Measurements from ENCODE around the gene STPG1.
A peak's percentile ranks its signal among the peaks of the same experiment; 100 is the strongest.

Gene STPG1

DNA sequence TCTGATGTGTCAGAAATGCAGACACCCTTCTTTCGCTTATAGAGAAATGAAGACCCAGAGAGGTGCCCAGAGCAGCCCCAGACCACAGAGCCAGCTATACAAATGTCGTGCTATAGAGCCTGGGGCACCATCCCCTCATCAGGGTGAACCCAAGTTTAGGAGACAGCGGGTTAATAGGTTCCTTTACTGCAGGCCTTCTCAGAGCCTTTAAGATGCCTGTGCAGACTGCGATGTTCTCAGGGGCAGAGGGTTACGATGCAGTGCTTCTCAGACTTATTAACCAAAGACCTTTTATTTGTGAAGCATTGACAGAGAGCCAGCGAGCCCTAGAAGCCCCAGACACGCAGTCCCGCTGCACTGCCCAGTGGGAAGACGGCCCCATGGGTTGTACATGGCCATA, 46.9 kb downstream of the STPG1 start:
- DNase-seq: no peak

DNA sequence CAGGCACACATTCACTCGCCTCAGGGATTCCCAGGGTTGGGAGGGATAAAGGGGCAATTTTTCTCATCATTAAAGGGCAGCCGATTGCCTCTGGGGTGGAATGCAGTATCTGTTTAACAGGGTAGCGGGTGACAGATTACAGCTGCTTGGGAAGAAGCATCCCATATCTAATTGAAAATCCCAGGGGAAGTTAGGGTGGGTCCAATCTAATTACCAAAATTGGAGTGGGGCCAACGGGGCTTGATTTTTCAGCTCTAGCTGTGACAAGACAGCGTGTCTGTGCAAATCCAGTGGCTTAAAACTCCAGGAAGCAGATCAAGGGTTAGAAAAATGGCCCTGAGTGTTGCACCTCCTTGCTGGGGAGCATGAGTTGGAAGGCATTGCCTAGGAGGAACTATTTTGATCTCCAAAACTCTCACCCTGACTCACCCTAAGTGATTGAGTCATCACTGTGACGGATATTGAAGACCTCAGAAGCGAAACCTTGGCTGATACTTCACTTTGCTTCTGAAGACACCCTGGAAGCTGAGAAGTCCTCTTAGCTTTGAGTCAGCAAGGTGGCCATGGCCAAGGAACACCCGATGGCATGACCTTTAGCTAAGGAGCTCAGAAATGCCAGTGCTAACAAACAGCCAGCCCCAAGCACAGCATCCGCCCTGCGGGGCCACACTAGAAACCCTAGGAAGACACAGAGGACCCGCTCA, 48.5 kb downstream of the STPG1 start:
- peak; percentile 86 for DNase-seq

DNA sequence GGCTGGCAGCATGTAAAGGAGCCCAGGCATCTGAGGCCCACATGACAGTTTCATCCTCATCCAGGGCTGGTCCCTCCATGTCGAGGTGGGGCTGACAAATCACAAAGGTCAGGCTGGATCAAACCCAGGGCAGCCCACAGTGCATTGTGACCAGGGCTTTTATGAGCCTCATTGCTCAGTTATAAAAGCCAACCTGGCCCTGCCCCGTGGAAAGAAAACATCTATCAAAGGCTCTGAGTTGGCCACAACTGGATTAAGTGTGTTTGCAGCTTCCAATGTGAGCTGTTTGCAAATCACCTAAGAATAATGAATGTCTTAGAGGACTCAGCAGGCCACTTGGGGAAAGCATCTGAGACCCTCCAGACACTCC, 49.0 kb downstream of the STPG1 start:
- no peak for DNase-seq

DNA sequence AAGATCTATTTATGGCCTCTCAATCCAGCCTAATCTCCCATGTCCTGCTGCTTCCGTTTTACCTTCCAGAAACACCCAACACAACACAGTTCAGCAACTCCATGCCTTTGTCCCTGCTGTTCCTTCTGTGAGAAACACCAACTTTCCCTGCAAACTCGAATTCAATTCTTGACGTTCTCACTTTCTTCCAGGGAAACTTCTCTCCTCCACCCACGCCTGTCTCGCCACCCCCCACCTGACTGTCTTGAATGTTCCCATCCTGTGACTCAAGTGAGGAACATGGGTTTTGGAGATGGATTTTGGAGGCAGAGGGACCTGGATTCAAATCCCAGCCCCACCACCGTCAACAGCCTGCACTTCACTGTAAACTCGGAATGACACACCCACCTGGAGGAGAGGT, 49.6 kb downstream of the STPG1 start:
- no peak for DNase-seq

DNA sequence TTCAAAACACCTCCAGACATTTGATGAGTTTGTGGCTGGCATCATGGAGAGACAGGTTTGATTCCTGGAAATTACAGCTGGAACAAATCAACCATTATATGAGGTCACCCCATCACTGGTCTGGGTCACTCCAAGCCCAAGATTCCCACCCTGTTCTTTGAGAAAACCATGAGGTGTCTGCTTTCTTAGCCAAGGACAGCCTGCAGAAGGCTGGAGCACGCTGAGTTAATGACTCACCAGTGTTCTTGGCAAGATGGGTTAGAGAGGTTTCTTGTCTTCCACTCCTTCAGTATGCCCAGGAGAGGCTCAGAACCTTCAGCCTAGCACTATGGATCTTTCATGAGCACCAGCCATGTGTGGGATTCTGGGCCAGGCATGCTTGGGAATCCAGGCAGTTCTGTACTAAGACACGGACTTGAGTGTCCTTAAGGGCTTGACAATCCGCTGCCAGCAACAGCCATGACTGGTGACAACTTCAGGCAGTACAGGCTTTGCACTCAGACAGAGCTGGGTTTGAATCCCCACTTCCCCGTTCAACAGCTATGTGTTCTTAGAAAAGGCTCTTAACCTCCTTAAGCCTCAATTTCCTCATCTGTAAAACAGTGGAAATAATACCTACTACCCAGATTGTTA, 50.5 kb downstream of the STPG1 start:
- no peak for DNase-seq

DNA sequence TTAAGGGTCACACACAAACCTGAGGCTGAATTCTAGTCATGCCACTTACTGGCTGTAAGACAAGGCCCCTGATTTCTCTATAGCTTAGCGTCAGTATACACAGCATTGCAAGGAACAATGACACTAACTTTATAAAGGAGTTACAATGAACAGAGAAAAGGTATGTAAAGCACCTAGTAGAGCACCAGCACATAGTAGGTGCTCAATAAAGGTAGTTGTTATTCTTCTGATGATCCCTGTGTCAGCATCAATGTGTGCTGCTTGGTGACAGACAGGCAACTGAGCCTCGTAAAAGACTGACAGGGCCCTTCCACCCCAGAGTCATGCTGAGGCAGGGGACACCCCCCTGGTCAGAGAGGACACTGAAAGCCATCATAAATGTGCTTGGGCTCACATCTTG, 51.2 kb downstream of the STPG1 start:
- DNase-seq: no peak

DNA sequence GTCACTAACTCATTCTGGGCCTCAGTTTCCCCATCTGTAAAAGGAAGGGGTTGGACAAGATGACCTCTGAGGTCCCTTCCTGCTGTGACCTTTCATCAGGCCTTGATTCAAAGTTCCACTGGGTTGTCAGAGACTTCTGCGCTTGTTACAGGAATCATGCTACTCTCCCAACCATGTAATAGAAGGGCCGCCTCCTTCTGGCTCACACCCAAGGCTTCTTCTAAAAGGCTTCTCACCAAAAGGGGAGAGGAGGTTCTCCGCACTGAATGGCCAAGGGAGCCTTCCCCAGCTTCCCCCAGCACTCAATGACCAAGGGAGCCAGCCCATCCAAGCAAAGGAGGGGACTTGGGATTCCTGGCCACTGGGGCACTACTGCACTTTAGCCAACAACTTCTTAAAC, 51.8 kb downstream of the STPG1 start:
- DNase-seq: no peak

DNA sequence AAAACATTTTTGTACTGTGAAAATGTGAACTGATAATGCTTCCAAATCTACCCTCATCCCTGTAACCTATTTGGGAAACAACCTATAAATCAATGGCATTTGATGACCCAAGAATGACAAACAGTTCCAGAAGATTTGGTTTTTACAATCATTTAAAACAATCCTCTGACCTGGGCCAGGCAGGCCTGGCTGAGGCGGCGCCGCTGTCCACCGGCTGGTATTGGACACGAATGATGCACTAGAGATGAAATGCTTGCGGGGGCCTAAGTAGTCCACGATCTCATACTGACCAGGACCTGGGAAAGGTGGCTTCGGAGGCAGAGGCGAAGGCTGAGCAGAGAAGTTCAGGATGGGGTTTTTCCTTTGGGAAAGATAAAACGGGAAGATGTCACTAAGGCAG, 52.9 kb downstream of the STPG1 start:
- DNase-seq: no peak

DNA sequence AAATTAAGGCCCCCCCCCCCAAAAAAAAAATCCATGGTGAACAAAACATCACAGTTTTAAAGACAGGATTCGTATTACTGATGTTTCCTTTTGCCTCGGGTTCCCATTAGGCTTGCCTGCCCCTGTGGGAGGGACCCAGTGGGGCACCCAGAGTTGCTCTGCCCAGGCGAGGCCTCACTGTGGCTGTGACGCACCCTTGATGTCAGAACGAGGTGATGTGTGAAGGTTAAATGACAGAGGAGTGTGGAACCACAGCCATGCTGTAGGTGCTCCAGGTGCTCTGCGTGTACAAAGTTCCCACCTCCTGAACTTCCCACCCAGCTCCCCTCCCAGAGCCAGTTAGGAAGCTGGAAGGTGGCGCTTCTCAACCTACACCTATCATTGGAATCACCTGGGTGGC, 56.5 kb downstream of the STPG1 start:
- no peak for DNase-seq

DNA sequence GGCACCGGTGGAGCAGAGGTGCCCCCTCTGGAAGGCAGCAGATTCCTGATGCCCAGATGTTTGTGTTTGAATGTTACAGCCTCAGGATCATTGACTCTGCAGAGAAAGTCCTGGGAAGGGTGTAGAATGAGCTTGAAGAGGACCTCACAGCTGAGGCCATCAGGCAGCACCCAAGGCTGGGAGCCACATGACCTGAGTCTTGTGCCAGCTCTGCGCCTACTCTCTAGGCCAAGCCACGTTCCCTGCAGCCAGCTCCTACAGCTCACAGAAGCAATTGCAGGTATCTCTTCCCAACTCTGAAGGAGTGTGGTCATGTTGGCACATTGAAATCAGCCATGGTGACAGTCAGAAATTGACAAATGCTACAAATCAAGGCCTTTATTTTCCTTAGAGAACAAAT, 58.1 kb downstream of the STPG1 start:
- no peak for DNase-seq

DNA sequence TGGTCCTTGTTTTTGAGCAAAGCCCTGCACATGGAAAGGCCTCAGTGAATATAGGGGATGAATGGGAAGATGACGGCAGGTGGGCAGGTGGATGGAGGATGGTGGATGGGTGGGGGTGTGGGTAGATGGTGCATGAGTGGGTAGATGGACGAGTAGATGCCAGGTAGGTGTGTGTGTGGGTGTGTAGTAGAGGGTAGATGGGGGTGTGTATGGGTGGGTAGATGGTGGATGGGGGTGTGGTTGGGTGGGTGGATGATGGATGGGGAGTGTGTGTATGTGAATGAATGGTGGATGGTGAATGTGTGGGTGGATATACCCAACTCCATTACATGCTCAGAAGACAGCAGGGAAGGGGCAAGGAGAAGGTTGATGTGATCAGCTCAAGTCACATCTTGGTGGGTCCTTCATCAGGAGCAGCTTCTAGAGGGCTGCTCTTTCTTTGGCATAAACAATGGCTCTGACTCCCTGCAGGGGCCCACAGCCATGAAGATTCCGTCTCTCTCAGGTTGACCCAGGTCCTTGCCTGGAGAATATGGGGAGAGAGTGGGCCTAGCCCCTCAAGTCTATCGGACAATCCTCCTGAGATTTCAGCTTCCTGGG, 60.2 kb downstream of the STPG1 start:
- no peak for DNase-seq

DNA sequence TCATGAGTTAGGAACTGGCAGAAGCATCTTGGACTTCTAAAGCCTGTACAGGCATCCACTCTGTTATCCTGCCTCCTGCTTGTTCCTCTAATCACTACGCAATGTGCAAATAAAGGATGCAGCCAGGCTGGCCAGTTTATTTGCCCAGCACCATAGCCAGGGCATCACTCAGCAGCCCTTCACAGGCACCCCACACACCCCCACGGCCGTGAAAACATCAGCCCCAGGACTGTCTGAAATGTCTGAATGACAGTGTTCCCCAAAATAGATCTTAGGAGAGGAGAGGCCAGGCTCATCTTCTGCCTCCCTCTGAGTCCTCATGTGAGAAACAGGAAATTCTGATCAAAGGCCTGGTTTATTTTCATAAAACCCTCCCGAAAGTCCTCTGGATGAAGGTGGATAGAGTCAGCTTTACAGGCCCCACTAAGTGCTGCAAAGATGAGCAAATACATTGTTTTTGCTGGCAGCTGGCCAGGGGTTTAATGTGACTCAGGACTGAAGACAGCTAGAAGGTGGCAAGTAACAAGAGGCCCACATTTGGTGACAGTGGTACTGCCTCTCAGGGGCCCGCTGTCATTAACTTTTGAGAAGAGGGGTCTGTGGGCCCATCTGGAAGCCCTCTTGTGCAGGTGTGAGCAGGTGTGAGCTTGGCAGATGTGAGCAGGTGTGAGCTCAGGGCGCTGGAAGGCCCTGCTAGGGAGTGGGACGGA, 61.5 kb downstream of the STPG1 start:
- peak; percentile 51 for DNase-seq

DNA sequence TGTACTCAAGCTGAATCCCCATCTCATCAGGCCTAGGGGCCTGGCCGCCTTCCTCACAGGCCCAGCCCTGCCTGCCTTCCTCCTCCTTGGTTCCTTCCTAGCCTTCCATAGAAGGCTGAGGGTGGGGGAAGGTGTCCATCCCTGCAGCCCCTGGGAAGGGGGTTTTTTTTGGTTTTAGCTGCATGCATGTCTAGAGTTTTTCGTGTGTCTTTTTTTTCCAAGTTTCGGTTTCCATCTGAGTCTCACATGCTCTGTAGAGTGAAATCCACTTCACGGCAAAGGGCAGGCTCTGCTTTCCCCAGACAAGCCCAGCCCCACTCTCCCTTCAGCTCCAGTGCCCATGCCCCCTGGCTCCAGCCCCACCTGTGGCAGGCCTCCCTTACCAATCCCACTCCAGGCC, 62.3 kb downstream of the STPG1 start:
- DNase-seq: peak; percentile 65

DNA sequence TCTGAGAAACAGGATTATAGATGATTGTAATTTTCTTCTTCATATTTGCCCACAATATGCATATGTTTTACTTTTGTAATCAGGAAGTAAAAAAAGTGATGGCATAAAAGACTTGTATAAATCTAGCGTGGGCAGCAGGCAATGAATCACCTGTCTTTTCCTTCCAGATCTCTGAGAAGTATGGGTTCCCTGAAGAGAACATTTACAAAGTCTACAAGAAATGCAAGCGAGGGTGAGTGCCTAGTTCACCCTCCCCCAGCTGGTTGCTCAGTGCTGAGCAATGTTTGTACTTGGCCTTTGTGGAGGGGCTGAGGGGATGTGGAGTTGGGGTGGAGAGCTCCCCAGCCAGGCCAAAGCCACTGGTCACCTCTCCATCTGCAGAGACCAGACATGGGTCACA, 63.7 kb downstream of the STPG1 start:
- no peak for DNase-seq

DNA sequence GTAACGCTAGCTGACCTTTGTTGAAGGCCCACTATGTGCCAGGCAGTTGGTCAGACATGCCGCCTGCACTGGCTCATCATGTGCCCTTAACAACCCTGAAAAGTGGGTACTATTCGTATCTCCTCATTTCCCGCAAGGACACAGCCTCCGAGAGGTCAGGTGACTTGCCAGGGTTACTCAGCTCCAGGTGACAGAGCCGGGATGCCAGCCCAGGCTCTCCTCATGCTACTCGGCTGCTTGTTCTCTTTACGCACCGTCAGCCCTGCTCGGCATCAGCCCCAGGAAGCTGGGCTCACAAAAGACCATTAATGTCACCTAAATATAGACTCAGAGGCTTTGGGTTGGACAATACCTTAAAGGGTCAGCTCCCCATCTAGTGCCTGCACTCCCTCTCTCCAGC, 65.4 kb downstream of the STPG1 start:
- no peak for DNase-seq

DNA sequence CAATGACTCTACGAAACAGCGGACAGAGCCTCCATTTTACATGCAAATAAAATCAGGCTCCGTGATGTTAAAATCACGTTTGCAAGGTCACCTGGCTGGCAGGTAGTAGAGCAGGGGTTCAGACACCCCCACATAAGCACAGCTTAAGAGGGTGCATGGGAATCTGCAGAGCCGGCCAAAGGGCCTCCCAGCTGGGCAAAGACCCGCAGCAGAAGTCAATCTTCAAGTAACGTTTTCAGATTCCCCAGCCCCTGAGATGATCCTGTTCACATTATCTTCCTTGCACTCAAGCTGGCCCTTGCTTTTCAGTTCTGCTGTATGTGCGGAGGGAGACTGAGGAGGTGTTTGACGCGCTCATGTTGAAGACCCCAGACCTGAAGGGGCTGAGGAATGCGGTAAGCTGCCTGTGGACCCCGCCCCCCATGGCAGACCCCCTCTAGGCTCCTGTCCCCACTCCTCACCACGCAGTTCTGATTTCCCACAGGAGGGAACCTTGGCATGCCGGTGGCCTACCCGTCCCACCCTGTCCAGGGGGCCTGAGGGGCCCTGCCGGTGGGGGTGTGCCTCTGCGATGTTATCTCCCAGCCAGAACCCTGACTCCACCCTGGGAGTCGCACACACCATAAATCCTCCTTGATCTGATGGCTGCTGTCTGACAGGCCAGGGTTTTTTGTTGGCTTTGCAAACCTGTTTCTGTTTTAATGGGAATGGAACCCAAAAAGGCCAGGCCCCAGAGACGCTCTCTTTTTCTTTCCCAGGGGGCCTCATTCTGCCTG, 66.2 kb downstream of the STPG1 start:
- DNase-seq: no peak

DNA sequence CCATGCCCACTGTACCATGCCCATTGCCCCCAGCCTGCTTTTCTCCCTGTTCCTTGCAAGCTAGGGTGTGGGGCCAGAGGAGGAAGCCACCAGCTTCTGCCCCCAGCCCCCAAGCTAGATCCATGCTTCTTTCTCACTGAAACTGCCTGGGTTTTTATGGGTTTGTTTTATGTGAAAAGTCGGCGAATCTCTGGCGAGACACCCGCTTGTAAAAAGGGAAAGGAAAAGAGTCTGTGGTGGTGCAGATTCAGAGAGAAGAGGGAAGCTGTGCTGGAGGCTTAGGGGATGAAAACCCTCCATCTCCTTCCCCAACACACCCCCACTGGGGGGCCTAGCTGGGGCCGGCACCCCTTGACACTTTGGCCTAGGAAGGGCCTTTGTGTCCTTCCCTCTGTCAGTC, 68.2 kb downstream of the STPG1 start:
- DNase-seq: no peak

DNA sequence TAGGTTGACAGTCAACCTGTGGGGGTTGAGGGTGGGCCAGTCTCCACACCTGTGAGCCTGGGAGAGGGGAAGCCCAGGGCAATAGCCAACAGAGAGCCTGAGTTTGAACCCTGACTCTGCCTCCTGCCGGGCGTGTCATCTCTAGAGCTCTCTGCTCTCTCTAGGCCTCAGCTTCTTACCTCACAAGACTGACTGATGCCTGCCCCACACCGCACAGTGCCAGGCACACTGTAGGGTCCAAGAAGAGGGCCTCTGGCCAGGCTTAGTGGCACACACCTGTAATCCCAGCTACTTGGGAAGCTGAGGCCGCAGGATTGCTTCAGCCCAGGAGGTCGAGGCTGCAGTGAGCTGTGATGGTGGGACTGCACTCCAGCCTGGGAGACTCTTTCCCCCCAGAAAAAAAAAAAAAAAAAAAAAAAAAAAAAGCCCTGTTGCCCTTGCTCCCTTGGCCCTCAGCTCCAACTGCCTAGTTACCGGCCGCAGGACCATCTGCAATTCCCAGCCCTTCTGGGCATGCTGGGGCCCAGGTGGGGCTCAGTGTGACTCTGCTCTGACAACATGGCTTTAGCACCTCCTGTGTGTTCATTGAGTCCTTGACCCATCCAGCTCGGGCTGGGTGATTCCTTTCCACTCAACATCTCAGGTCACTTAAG, 69.4 kb downstream of the STPG1 start:
- DNase-seq: no peak

DNA sequence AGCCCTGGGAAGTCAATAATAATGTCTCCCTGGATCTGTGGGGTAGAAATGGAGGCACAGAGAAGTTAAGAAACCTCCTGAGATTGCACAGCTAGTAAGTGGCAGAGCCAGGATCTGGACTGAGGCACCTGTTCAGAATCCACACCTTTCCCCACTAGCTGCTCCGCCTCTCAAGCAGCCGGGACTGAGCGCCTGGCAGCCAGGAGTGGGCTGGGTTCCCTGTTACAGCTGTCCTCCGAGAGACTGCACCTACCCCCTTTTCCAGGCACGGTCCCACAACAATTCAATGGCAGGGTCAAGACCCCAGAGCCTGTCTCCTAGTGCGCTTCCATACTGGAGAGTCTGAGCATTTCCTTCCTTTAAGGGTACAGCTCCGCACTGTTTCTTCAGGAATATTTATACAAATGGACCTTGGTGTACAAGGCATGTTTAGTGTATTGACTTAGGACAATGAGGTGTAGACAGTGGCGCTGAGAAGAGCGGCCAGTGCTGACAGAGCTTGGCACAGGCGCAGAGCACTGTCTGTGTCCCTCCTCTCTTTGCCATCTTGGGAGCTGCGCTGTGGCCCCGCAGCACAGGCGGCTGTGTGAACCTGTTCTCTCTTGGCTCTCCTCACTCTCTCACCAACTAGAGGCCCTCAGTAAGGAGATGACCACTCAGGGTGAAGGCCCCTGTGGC, 70.0 kb downstream of the STPG1 start:
- DNase-seq: no peak

DNA sequence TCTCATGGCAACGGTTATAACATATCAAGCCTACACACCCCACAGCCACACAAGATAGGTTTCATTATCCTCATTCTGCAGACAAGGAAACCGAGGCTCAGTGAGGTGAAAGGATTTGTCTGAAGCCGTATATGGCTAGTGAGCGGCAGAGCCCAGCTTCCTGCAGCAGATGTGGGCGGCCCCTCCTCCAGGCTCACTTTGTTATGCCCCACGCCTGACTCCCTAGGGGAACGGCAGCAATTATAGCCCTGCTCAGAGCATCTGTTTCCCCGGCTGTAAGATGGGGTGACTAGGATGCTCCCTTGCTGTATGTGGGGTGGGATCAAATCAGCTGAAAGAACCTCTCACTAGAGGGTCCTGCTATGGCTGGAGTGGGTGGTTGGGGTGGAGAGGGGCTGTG, 72.3 kb downstream of the STPG1 start:
- DNase-seq: no peak

DNA sequence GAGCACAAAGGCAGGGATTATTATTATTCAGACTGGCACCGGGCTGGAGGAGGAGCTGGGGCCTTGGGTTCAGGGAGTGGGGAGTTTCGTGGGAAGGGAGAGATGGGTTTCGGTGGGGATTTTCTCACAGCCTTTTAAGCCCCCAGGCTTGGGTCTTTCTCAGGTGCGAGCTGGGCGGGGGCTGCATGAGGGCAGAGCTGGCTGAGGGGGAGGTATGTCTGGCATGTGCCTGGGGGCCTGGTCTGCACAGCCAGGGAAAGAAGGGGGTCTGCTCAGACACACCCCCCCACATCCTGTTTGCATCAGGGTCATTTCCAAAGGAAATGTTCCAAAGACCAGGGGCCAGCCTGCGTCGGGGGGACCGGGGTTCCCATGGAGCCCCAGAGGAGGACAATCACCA, 72.8 kb downstream of the STPG1 start:
- no peak for DNase-seq

DNA sequence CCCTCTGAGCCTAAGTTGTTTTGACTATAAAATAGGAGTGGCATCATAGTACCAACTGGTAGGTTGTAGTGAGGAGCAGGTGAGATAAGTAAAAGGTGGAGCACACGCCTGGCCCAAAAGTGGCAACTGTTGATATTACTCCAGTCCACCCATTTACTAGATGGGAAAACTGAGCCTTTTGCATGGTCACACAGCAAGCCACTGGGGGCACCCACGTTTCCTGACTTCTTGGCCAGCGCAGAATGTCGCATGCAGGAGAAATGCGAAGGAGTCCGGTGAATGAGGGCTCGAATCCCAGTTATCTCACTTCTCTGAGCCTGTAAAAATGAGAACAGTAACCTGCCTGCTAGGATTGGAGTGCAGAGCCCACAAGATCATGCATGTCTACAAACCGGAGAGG, 73.6 kb downstream of the STPG1 start:
- DNase-seq: no peak

Data from activated CD4-positive, alpha-beta T cell treated with anti-CD3 and anti-CD28 coated beads, Interleukin-2, Interleukin-6, amounts not matched to agents 100 ng/mL and 50 ng/mL, durations not matched to agents 16 hours and 8 hours (primary cell).